ENCODE data around the gene HNRNPC.
"Not testable (repeated sequence)": the region's sequence is repeated elsewhere in the genome, so short reads cannot be mapped to it uniquely, and the experiment has no call there.

HNRNPC gene

GRCh38 chr14:21269252-21270046 lies at the start of gene HNRNPC:
Gene HNRNPC, minus strand, starts transcription at chr14:21269442. Its CDS starts 35,249 bp downstream, at chr14:21234193.
- Mint-ChIP-seq H3K27me3 (no peaks in the 10 kb centered on the region), H3K4me1 (ENCODE audit: low read depth) (peaks cover 39% of the 10 kb centered on the region), H3K4me3 (peak within 1 kb of the TSS; percentile 93), H3K9me3 (no peaks in the 10 kb centered on the region), H3K27ac (peak within 1 kb of the TSS; percentile 99), H3K36me3 (ENCODE audit: low read depth) (peaks cover 47% of the 10 kb centered on the region)

GRCh38 chr14:21317398-21317797 lies 48.2 kb upstream of the HNRNPC start:
- Mint-ChIP-seq H3K4me1 (ENCODE audit: low read depth) (peaks cover 8% of the 10 kb centered on the region), H3K36me3 (ENCODE audit: low read depth) (no peaks in the 10 kb centered on the region), H3K27me3 (no peaks in the 10 kb centered on the region), H3K27ac (no peak overlapping the region), H3K9me3 (no peaks in the 10 kb centered on the region), H3K4me3 (no peak overlapping the region)

- Mint-ChIP-seq H3K27me3 (no peaks in the 10 kb centered on the region), H3K27ac (no peak overlapping the region), H3K9me3 (no peaks in the 10 kb centered on the region), H3K4me1 (ENCODE audit: low read depth) (peaks cover 15% of the 10 kb centered on the region), H3K36me3 (ENCODE audit: low read depth) (no peaks in the 10 kb centered on the region), H3K4me3 (no peak overlapping the region)
Measured at GRCh38 chr14:21313512-21313911, 44.3 kb upstream of the HNRNPC start.

- no peaks in the 10 kb centered on the region for H3K27me3 Mint-ChIP-seq
- no peak overlapping the region for H3K4me3 Mint-ChIP-seq
Measured at GRCh38 chr14:21311614-21312013, 42.4 kb upstream of the HNRNPC start.

GRCh38 chr14:21309956-21310355 lies 40.7 kb upstream of the HNRNPC start:
- no peak overlapping the region for H3K4me3 Mint-ChIP-seq
- no peaks in the 10 kb centered on the region for H3K27me3 Mint-ChIP-seq
- no peaks in the 10 kb centered on the region for H3K36me3 Mint-ChIP-seq (ENCODE audit: low read depth)
- no peaks in the 10 kb centered on the region for H3K9me3 Mint-ChIP-seq
- H3K4me1 Mint-ChIP-seq (ENCODE audit: low read depth), result peaks cover 25% of the 10 kb centered on the region
- no peak overlapping the region for H3K27ac Mint-ChIP-seq

More at GRCh38 chr14:21311614-21312013, 42.4 kb upstream of the HNRNPC start:
- no peak overlapping the region for H3K27ac Mint-ChIP-seq
- H3K4me1 Mint-ChIP-seq (ENCODE audit: low read depth), result peaks cover 25% of the 10 kb centered on the region
- H3K36me3 Mint-ChIP-seq (ENCODE audit: low read depth), result no peaks in the 10 kb centered on the region
- no peaks in the 10 kb centered on the region for H3K9me3 Mint-ChIP-seq

GRCh38 chr14:21309238-21309636 lies 40.0 kb upstream of the HNRNPC start:
- Mint-ChIP-seq H3K27ac (peak overlapping the region; percentile 97), H3K4me3 (peak overlapping the region; percentile 86), H3K36me3 (ENCODE audit: low read depth) (no peaks in the 10 kb centered on the region), H3K4me1 (ENCODE audit: low read depth) (peaks cover 25% of the 10 kb centered on the region), H3K27me3 (no peaks in the 10 kb centered on the region), H3K9me3 (no peaks in the 10 kb centered on the region)

GRCh38 chr14:21308479-21309237 lies 39.4 kb upstream of the HNRNPC start:
- no peaks in the 10 kb centered on the region for H3K36me3 Mint-ChIP-seq (ENCODE audit: low read depth)
- H3K27ac Mint-ChIP-seq, result peak overlapping the region; percentile 97
- H3K9me3 Mint-ChIP-seq, result no peaks in the 10 kb centered on the region
- peak overlapping the region; percentile 86 for H3K4me3 Mint-ChIP-seq
- H3K27me3 Mint-ChIP-seq, result no peaks in the 10 kb centered on the region
- H3K4me1 Mint-ChIP-seq (ENCODE audit: low read depth), result peaks cover 25% of the 10 kb centered on the region

- Mint-ChIP-seq H3K4me3 (peak overlapping the region; percentile 86), H3K27ac (peak overlapping the region; percentile 97), H3K4me1 (ENCODE audit: low read depth) (peaks cover 25% of the 10 kb centered on the region), H3K27me3 (no peaks in the 10 kb centered on the region), H3K36me3 (ENCODE audit: low read depth) (no peaks in the 10 kb centered on the region), H3K9me3 (no peaks in the 10 kb centered on the region)
Measured at GRCh38 chr14:21308132-21308478, 38.9 kb upstream of the HNRNPC start.

GRCh38 chr14:21307637-21308036 lies 38.4 kb upstream of the HNRNPC start:
- Mint-ChIP-seq H3K4me1 (ENCODE audit: low read depth) (peaks cover 25% of the 10 kb centered on the region), H3K4me3 (peak overlapping the region; percentile 86), H3K36me3 (ENCODE audit: low read depth) (no peaks in the 10 kb centered on the region), H3K27ac (no peak overlapping the region), H3K27me3 (no peaks in the 10 kb centered on the region), H3K9me3 (no peaks in the 10 kb centered on the region)

- not testable (repeated sequence) for H3K9me3 Mint-ChIP-seq; H3K27ac Mint-ChIP-seq; H3K36me3 Mint-ChIP-seq (ENCODE audit: low read depth); H3K4me3 Mint-ChIP-seq
- Mint-ChIP-seq H3K27me3 (peaks cover 13% of the 10 kb centered on the region), H3K4me1 (ENCODE audit: low read depth) (peaks cover 11% of the 10 kb centered on the region)
Measured at GRCh38 chr14:21302836-21303140, 33.5 kb upstream of the HNRNPC start.

GRCh38 chr14:21302013-21302835 lies 33.0 kb upstream of the HNRNPC start:
- Mint-ChIP-seq H3K4me3 (no peak overlapping the region), H3K27me3 (peaks cover 13% of the 10 kb centered on the region), H3K36me3 (ENCODE audit: low read depth) (no peaks in the 10 kb centered on the region), H3K27ac (no peak overlapping the region), H3K9me3 (no peaks in the 10 kb centered on the region), H3K4me1 (ENCODE audit: low read depth) (peaks cover 5% of the 10 kb centered on the region)

GRCh38 chr14:21300892-21301291 lies 31.6 kb upstream of the HNRNPC start:
- H3K9me3 Mint-ChIP-seq, result no peaks in the 10 kb centered on the region
- H3K27ac Mint-ChIP-seq, result no peak overlapping the region
- H3K4me1 Mint-ChIP-seq (ENCODE audit: low read depth), result peaks cover 5% of the 10 kb centered on the region
- H3K36me3 Mint-ChIP-seq (ENCODE audit: low read depth), result no peaks in the 10 kb centered on the region
- peaks cover 13% of the 10 kb centered on the region for H3K27me3 Mint-ChIP-seq
- H3K4me3 Mint-ChIP-seq, result peak overlapping the region; percentile 37

- H3K9me3 Mint-ChIP-seq, result no peaks in the 10 kb centered on the region
- peaks cover 13% of the 10 kb centered on the region for H3K27me3 Mint-ChIP-seq
- no peak overlapping the region for H3K27ac Mint-ChIP-seq
- H3K4me3 Mint-ChIP-seq, result no peak overlapping the region
- H3K36me3 Mint-ChIP-seq (ENCODE audit: low read depth), result no peaks in the 10 kb centered on the region
- peaks cover 5% of the 10 kb centered on the region for H3K4me1 Mint-ChIP-seq (ENCODE audit: low read depth)
Measured at GRCh38 chr14:21299562-21300130, 30.4 kb upstream of the HNRNPC start.

- Mint-ChIP-seq H3K4me3 (no peak overlapping the region), H3K9me3 (no peaks in the 10 kb centered on the region), H3K4me1 (ENCODE audit: low read depth) (peaks cover 5% of the 10 kb centered on the region)
Measured at GRCh38 chr14:21298358-21298757, 29.1 kb upstream of the HNRNPC start.

GRCh38 chr14:21294026-21294425 lies 24.8 kb upstream of the HNRNPC start:
- not testable (repeated sequence) for H3K4me1 Mint-ChIP-seq (ENCODE audit: low read depth); H3K9me3 Mint-ChIP-seq; H3K27ac Mint-ChIP-seq; H3K27me3 Mint-ChIP-seq; H3K4me3 Mint-ChIP-seq; H3K36me3 Mint-ChIP-seq (ENCODE audit: low read depth)

More at GRCh38 chr14:21298358-21298757, 29.1 kb upstream of the HNRNPC start:
- Mint-ChIP-seq H3K27me3 (peaks cover 13% of the 10 kb centered on the region), H3K27ac (no peak overlapping the region), H3K36me3 (ENCODE audit: low read depth) (no peaks in the 10 kb centered on the region)
